GM21529 (cell line): ENCODE measurements around the gene MLXIPL.
"Not testable (repeated sequence)": the region's sequence is repeated elsewhere in the genome, so short reads cannot be mapped to it uniquely, and the experiment has no call there.

Experiments
- ATAC-seq: cut with Tn5 transposase; IDR thresholded peaks from one replicate; pipeline ENCODE4 v1.9.1; 2021; ENCODE audit not compliant: unreplicated experiment

Gene MLXIPL

GRCh38 chr7:73555411-73555982 is 68.8 kb downstream of the MLXIPL start:
- no peak for ATAC-seq

- not testable (repeated sequence) for ATAC-seq
Observed at GRCh38 chr7:73550093-73550492, 74.2 kb downstream of the MLXIPL start.

- ATAC-seq, result no peak
Observed at GRCh38 chr7:73549176-73549575, 75.1 kb downstream of the MLXIPL start.

- ATAC-seq, result no peak
Observed at GRCh38 chr7:73547841-73548240, 76.5 kb downstream of the MLXIPL start.

- no peak for ATAC-seq
Observed at GRCh38 chr7:73544678-73545077, 79.6 kb downstream of the MLXIPL start.
